ENCODE results near the gene GPRC6A.
A peak's percentile ranks its signal among the peaks of the same experiment; 100 is the strongest.

Gene GPRC6A

DNA sequence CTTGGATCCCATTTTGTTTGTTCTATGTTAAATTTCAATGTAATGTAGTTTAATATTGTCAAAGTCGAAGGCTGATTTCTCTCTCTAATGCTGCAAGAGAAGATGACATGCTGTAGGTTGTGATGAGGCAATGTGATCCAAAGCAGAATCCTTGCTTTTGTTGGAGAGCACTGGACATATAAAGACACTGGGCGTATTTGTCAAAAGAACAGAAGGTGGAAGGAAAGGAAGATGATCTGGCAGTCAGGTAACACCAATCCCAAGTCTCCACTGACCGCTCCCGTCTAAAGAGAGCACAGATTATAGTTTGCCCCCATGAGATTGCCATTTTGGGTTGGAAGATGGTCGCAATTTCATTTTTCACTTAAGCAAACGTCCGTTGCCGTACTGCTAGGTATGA lies 47.2 kb upstream of the GPRC6A start:
- Histone ChIP-seq H3K9me3 (ENCODE audit: insufficient read depth, low read length) (no peaks in the 10 kb centered on the region), H3K4me2 (ENCODE audit: low read length) (no peak overlapping the region), H3K4me1 (ENCODE audit: low read length) (no peaks in the 10 kb centered on the region), H2AFZ (ENCODE audit: low read depth, low read length) (no peak overlapping the region), H3K79me2 (ENCODE audit: low read length) (no peaks in the 10 kb centered on the region), H3K36me3 (replicated peaks; ENCODE audit: low read depth, low read length) (no peaks in the 10 kb centered on the region), H3K27me3 (ENCODE audit: low read depth, low read length) (no peaks in the 10 kb centered on the region), H3K27ac (ENCODE audit: low read length) (no peak overlapping the region), H4K20me1 (ENCODE audit: insufficient read depth, low read length) (no peaks in the 10 kb centered on the region), H3K9ac (ENCODE audit: low read length) (no peak overlapping the region), H3K4me3 (ENCODE audit: low read length) (no peak overlapping the region)
- TF ChIP-seq CTCF (IDR thresholded peaks at IDR 0.05; ENCODE audit: low read depth, low read length) (no peak), EZH2phosphoT487 (IDR thresholded peaks at IDR 0.05; ENCODE audit: low read depth) (no peak)

- Histone ChIP-seq H3K27me3 (ENCODE audit: low read depth, low read length) (no peaks in the 10 kb centered on the region), H3K4me1 (ENCODE audit: low read length) (no peaks in the 10 kb centered on the region), H3K27ac (ENCODE audit: low read length) (no peak overlapping the region), H3K4me3 (ENCODE audit: low read length) (no peak overlapping the region), H3K36me3 (replicated peaks; ENCODE audit: low read depth, low read length) (no peaks in the 10 kb centered on the region), H3K9me3 (ENCODE audit: insufficient read depth, low read length) (no peaks in the 10 kb centered on the region), H2AFZ (ENCODE audit: low read depth, low read length) (no peak overlapping the region), H3K79me2 (ENCODE audit: low read length) (no peaks in the 10 kb centered on the region), H3K9ac (ENCODE audit: low read length) (no peak overlapping the region), H4K20me1 (ENCODE audit: insufficient read depth, low read length) (no peaks in the 10 kb centered on the region), H3K4me2 (ENCODE audit: low read length) (no peak overlapping the region)
- no peak for TF ChIP-seq CTCF (IDR thresholded peaks at IDR 0.05; ENCODE audit: low read depth, low read length)
- no peak for TF ChIP-seq EZH2phosphoT487 (IDR thresholded peaks at IDR 0.05; ENCODE audit: low read depth)
Measured at GRCh38 chr6:116872771-116873170, 43.9 kb upstream of the GPRC6A start.

DNA sequence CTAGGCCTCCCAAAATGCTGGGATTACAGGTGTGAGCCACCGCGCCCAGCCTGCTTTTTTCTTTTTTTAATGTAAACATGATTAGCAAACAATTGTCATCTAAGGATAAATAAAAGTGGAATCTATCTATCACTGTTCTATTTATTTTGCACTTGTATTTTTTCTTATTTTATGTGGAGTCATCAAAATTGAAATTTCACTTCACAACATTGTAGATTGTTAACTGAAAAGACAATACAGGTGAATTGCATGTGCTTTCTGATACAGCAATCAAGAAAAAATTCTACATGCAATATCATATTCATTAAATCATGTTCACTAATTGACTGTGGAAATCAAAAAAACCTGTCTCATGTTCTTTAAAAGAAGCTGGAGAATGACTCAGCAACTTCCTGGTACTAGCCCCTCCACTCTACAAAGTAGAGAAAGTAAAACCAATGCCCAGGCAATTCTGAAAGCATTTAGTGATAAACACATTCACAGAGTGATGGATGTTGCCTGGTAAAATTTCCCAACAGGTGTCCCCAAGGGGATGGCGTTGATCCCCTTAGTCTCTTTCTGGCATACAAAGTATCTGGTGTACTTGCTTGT lies 37.5 kb upstream of the GPRC6A start:
- H3K27me3 ChIP-seq (ENCODE audit: low read depth, low read length) = no peaks in the 10 kb centered on the region
- peaks cover 5% of the 10 kb centered on the region for H3K4me1 ChIP-seq (ENCODE audit: low read length)
- H3K27ac ChIP-seq (ENCODE audit: low read length) = no peak overlapping the region
- H3K4me3 ChIP-seq (ENCODE audit: low read length) = no peak overlapping the region
- H3K4me2 ChIP-seq (ENCODE audit: low read length) = peak overlapping the region; percentile 6; the same call in 1 of the 2 replicates
- H4K20me1 ChIP-seq (ENCODE audit: insufficient read depth, low read length) = no peaks in the 10 kb centered on the region
- H3K79me2 ChIP-seq (ENCODE audit: low read length) = no peaks in the 10 kb centered on the region
- TF ChIP-seq EZH2phosphoT487 (IDR thresholded peaks at IDR 0.05; ENCODE audit: low read depth) (no peak), CTCF (IDR thresholded peaks at IDR 0.05; ENCODE audit: low read depth, low read length) (no peak)
- H3K9me3 ChIP-seq (ENCODE audit: insufficient read depth, low read length) = no peaks in the 10 kb centered on the region
- peak overlapping the region; percentile 21; the same call in 1 of the 2 replicates for H2AFZ ChIP-seq (ENCODE audit: low read depth, low read length)
- no peaks in the 10 kb centered on the region for H3K36me3 ChIP-seq (replicated peaks; ENCODE audit: low read depth, low read length)
- no peak overlapping the region for H3K9ac ChIP-seq (ENCODE audit: low read length)

GRCh38 chr6:116859264-116859663 lies 30.4 kb upstream of the GPRC6A start:
- TF ChIP-seq CTCF (IDR thresholded peaks at IDR 0.05; ENCODE audit: low read depth, low read length) (no peak), EZH2phosphoT487 (IDR thresholded peaks at IDR 0.05; ENCODE audit: low read depth) (no peak)

More at GRCh38 chr6:116859264-116859663, 30.4 kb upstream of the GPRC6A start:
- H3K4me3 ChIP-seq (ENCODE audit: low read length) = no peak overlapping the region
- no peak overlapping the region for H3K27ac ChIP-seq (ENCODE audit: low read length)
- no peaks in the 10 kb centered on the region for H3K27me3 ChIP-seq (ENCODE audit: low read depth, low read length)
- no peak overlapping the region for H2AFZ ChIP-seq (ENCODE audit: low read depth, low read length)
- H3K9me3 ChIP-seq (ENCODE audit: insufficient read depth, low read length) = peaks cover 15% of the 10 kb centered on the region; the same call in 1 of the 2 replicates
- H3K36me3 ChIP-seq (replicated peaks; ENCODE audit: low read depth, low read length) = no peaks in the 10 kb centered on the region
- no peaks in the 10 kb centered on the region for H4K20me1 ChIP-seq (ENCODE audit: insufficient read depth, low read length)
- H3K4me2 ChIP-seq (ENCODE audit: low read length) = no peak overlapping the region
- no peaks in the 10 kb centered on the region for H3K4me1 ChIP-seq (ENCODE audit: low read length)
- H3K9ac ChIP-seq (ENCODE audit: low read length) = no peak overlapping the region
- H3K79me2 ChIP-seq (ENCODE audit: low read length) = no peaks in the 10 kb centered on the region
